ENCODE results near the gene GUCY1A1.

GRCh38 chr4:155768370-155768769, 101.7 kb downstream of the GUCY1A1 start:
- TF ChIP-seq CTCF (IDR thresholded peaks at IDR 0.05; ENCODE audit: low read length) (no peak), EZH2phosphoT487 (IDR thresholded peaks at IDR 0.05; ENCODE audit: low read length) (no peak)
